ENCODE results near the gene SUPT7L.

The SUPT7L gene

DNA sequence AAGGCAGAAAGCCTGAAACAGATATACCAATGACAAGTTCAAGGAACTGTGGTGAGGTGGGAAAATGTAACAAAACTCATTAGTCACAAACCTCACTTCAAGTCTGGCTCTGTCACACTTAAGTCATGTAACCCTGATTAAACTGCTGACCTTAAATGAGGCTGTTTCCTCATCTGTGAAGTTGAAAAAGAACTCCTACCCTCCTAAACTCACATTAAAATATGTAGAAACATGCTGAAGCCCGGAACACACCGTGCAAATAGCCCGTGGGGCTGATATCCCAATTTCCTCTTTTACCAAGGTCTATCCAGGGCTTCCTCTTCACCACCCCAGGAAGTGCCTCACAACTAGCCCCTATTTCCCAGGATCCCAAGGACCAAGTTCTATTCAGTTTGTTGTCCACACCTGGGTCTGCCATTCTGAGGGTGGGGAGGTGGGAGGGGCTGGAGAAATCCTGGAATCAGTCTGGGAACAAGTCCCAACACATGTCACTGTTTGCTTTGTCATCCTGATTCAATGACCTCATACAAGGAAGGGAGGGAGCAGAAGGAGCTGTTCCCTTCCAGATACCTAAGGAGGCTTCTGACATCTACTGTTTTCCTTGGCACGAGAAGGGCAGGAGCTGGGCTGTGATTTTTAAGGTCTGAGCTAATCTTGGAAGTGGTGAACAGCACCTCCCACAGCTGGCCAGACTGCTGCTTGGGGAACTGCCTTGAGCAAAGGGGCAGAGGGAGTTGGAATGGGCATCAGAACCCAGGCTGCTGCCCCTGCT lies 42.6 kb upstream of the SUPT7L start:
- Mint-ChIP-seq H3K27me3 (ENCODE audit: low read depth) (no peaks in the 10 kb centered on the region), H3K9me3 (no peaks in the 10 kb centered on the region), H3K4me3 (no peak overlapping the region), H3K4me1 (peaks cover 37% of the 10 kb centered on the region), H3K36me3 (ENCODE audit: low read depth) (no peaks in the 10 kb centered on the region), H3K27ac (peak overlapping the region; percentile 11 to 74 (median 65))
- TF ChIP-seq, protein P1, sequence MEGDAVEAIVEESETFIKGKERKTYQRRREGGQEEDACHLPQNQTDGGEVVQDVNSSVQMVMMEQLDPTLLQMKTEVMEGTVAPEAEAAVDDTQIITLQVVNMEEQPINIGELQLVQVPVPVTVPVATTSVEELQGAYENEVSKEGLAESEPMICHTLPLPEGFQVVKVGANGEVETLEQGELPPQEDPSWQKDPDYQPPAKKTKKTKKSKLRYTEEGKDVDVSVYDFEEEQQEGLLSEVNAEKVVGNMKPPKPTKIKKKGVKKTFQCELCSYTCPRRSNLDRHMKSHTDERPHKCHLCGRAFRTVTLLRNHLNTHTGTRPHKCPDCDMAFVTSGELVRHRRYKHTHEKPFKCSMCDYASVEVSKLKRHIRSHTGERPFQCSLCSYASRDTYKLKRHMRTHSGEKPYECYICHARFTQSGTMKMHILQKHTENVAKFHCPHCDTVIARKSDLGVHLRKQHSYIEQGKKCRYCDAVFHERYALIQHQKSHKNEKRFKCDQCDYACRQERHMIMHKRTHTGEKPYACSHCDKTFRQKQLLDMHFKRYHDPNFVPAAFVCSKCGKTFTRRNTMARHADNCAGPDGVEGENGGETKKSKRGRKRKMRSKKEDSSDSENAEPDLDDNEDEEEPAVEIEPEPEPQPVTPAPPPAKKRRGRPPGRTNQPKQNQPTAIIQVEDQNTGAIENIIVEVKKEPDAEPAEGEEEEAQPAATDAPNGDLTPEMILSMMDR (IDR thresholded peaks at IDR 0.05; ENCODE audit: unreplicated experiment in 3 of 3): no peak

DNA sequence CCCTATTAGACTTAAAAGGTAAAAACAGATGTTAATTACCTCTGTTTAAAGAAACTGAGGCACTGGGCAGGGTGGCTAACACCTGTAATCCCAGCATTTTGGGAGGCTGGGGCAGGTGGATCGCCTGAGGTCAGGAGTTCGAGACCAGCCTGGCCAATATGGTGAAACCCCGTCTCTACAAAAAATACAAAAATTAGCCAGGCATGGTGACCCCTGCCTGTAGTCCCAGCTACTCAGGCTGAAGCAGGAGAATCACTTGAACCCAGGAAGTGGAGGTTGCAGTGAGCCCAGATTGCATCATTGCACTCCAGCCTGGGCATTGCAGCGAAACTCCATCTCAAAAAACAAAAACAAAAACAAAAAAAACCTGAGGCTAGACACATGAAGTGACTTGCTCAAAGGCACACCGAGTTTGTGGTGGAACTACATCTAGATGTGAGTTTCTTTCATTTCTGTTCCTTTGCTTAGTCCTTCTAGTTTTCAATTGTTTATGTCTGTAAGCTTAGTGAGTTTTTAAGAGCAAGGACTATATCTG lies 41.0 kb upstream of the SUPT7L start:
- no peaks in the 10 kb centered on the region for H3K36me3 Mint-ChIP-seq (ENCODE audit: low read depth)
- peak overlapping the region in 2 of 3 experiments; percentile 38 to 55 for H3K27ac Mint-ChIP-seq
- no peaks in the 10 kb centered on the region for H3K27me3 Mint-ChIP-seq (ENCODE audit: low read depth)
- H3K4me1 Mint-ChIP-seq: peaks cover 37% of the 10 kb centered on the region
- H3K4me3 Mint-ChIP-seq: no peak overlapping the region
- TF ChIP-seq, protein P1 (IDR thresholded peaks at IDR 0.05; ENCODE audit: unreplicated experiment in 3 of 3): no peak
- H3K9me3 Mint-ChIP-seq: no peaks in the 10 kb centered on the region

- H3K27ac Mint-ChIP-seq: peak overlapping the region in 2 of 3 experiments; percentile 32 to 48
- TF ChIP-seq, protein P1 (IDR thresholded peaks at IDR 0.05; ENCODE audit: unreplicated experiment in 3 of 3): peak; percentile 82 to 89 (median 85)
- H3K27me3 Mint-ChIP-seq (ENCODE audit: low read depth): no peaks in the 10 kb centered on the region
- H3K9me3 Mint-ChIP-seq: no peaks in the 10 kb centered on the region
- H3K4me3 Mint-ChIP-seq: no peak overlapping the region
- peaks cover 35% of the 10 kb centered on the region for H3K4me1 Mint-ChIP-seq
- no peaks in the 10 kb centered on the region for H3K36me3 Mint-ChIP-seq (ENCODE audit: low read depth)
These were observed 40.4 kb upstream of the SUPT7L start for GRCh38 chr2:27703638-27704341.

DNA sequence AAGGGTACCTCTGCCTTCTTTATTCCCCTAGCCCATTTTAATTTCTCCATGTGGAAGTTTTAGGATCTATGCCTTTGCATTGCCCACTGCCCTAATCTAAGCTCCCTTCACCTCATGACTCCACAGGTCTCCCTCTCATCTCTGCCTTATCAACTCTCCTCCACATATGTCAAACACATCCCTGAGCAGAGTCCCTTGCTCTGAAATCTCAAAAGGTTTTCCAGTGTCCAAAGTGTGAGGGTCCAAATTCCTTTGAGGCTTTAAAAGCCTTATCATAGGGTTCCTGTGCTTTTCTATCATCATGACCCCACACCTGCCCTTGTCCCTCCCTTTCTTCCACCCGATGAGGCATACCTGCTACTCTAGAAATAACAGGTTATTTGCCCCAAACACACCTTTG lies 38.9 kb upstream of the SUPT7L start:
- Mint-ChIP-seq H3K4me1 (peaks cover 24% of the 10 kb centered on the region), H3K27me3 (ENCODE audit: low read depth) (no peaks in the 10 kb centered on the region), H3K4me3 (no peak overlapping the region), H3K9me3 (no peaks in the 10 kb centered on the region), H3K36me3 (ENCODE audit: low read depth) (peaks cover 6% of the 10 kb centered on the region), H3K27ac (no peak overlapping the region)
- TF ChIP-seq, protein P1 (IDR thresholded peaks at IDR 0.05; ENCODE audit: unreplicated experiment in 3 of 3): no peak

- TF ChIP-seq, protein P1 (IDR thresholded peaks at IDR 0.05; ENCODE audit: unreplicated experiment in 3 of 3): no peak
- H3K36me3 Mint-ChIP-seq (ENCODE audit: low read depth): peaks cover 6% of the 10 kb centered on the region
- H3K4me3 Mint-ChIP-seq: no peak overlapping the region
- no peaks in the 10 kb centered on the region for H3K9me3 Mint-ChIP-seq
- H3K27ac Mint-ChIP-seq: no peak overlapping the region
- H3K27me3 Mint-ChIP-seq (ENCODE audit: low read depth): no peaks in the 10 kb centered on the region
- peaks cover 24% of the 10 kb centered on the region for H3K4me1 Mint-ChIP-seq
These were observed 38.3 kb upstream of the SUPT7L start for GRCh38 chr2:27701676-27702075.
